HepG2 (cell line): ENCODE measurements around the gene PCSK2. TPM values are rescaled to one million over a fixed set of nuclear protein-coding genes. Genes with fewer than 3 reads are reported as not detected.

Experiments used
- ATAC-seq: fragments of 200-7000 bp; cut with Tn5 transposase; 3 replicates; pipeline ENCODE4 v1.9.1; 2020; ENCODE audit warnings: mild to moderate bottlenecking, moderate library complexity
- BruUV-seq: library from RNA; stranded (reverse); fragments of 400-500 nt; replicated peaks from 2 replicates; lab custom pipeline; 2021; lab: Mats Ljungman, UMichigan
- CTCF ChIA-PET: fragments of 300-600 bp; formaldehyde crosslinking; extraction: SDS; loops from one replicate; lab custom pipeline; 2021; ENCODE audit warnings: low total read pairs, inconsistent platforms, low intra/inter-chr PET ratio; lab: Yijun Ruan, JAX
- POLR2A ChIA-PET: fragments of 350-600 bp; sonication (Branson Sonifier 250); formaldehyde crosslinking; loops from one replicate; lab custom pipeline; 2020; ENCODE audit warnings: antibody characterized with exemption, inconsistent platforms; lab: Yijun Ruan, JAX
- DNase-seq: peaks from one replicate; pipeline ENCODE4 v3.0.0-alpha.2; 2015; ENCODE audit warnings: low spot score
- FAIRE-seq: peaks from 3 replicates; lab custom pipeline; 2011; peaks lifted over from hg19 to GRCh38; lab: Jason Lieb, UNC
- H2AFZ ChIP-seq: one replicate; pipeline ENCODE4 v1.6.1; 2011; ENCODE audit warnings: low read length, inconsistent platforms
- H3K27ac ChIP-seq: fragments of 300-600 bp; 3 replicates; pipeline ENCODE4 v1.8.0; 2011; ENCODE audit warnings: mixed run types, mild to moderate bottlenecking, mixed read lengths, low read length, inconsistent platforms; ENCODE audit not compliant: insufficient read depth; ENCODE audit errors: extremely low read length
- H3K27me3 ChIP-seq, 2 experiments: fragments of 200-600 bp in 1 of 2; 2 replicates in 1 of 2; 3 replicates in 1 of 2; pipeline versions ENCODE4 v1.6.0 to v1.8.0; 2011; ENCODE audit warnings: low read length in 2 of 2, mild to moderate bottlenecking in 2 of 2, moderate library complexity in 2 of 2, inconsistent platforms in 1 of 2; ENCODE audit not compliant: insufficient read depth in 2 of 2, control insufficient read depth in 1 of 2
- H3K36me3 ChIP-seq, 2 experiments: fragments of 200-600 bp in 1 of 2; replicated peaks in 1 of 2; 2 replicates in 1 of 2; 3 replicates in 1 of 2; pipeline versions ENCODE4 v1.5.1 to v1.8.0; 2011; ENCODE audit warnings: low read length in 2 of 2, inconsistent platforms in 1 of 2; ENCODE audit not compliant: insufficient read depth in 2 of 2, control insufficient read depth in 1 of 2
- H3K4me1 ChIP-seq: 2 replicates; pipeline ENCODE4 v1.5.1; 2012; ENCODE audit warnings: low read length, inconsistent platforms; ENCODE audit not compliant: insufficient read depth
- H3K4me2 ChIP-seq: 2 replicates; pipeline ENCODE4 v1.6.0; 2011; ENCODE audit warnings: low read depth, low read length, inconsistent platforms
- H3K4me3 ChIP-seq, 3 experiments: fragments of 200-600 bp in 1 of 3; sonication (generic), shearing (Covaris generic) in 1 of 3; replicated peaks in 1 of 3; 2 replicates each; pipeline ENCODE4 v1.5.1; 2011 to 2016; ENCODE audit warnings: low read length in 3 of 3, inconsistent platforms in 2 of 3, low read depth in 2 of 3, mild to moderate bottlenecking in 2 of 3, control low read depth in 1 of 3, mixed read lengths in 1 of 3; ENCODE audit not compliant: insufficient read depth in 1 of 3
- H3K79me2 ChIP-seq: one replicate; pipeline ENCODE4 v1.6.1; 2011; ENCODE audit warnings: low read length, inconsistent platforms; ENCODE audit not compliant: insufficient read depth
- H3K9ac ChIP-seq: 2 replicates; pipeline ENCODE4 v1.6.0; 2011; ENCODE audit warnings: mild to moderate bottlenecking, low read depth, low read length, inconsistent platforms; ENCODE audit not compliant: insufficient read depth
- H3K9me3 ChIP-seq: 2 replicates; pipeline ENCODE4 v1.5.1; 2012; ENCODE audit warnings: mild to moderate bottlenecking, low read length
- H4K20me1 ChIP-seq: 2 replicates; pipeline ENCODE4 v1.6.0; 2011; ENCODE audit warnings: inconsistent platforms, mild to moderate bottlenecking, low read length, moderate library complexity; ENCODE audit not compliant: insufficient read depth
- HNRNPUL1 ChIP-seq: fragments of 200-400 bp; formaldehyde crosslinking; IDR thresholded peaks from 2 replicates; pipeline ENCODE4 v1.6.1; 2017; ENCODE audit warnings: low read depth, mild to moderate bottlenecking, low read length, moderate library complexity
- KAT2B ChIP-seq: fragments of 150-350 bp; IDR thresholded peaks from 2 replicates; pipeline ENCODE4 v1.6.1; 2014; ENCODE audit warnings: low read depth, low read length, borderline replicate concordance
- KDM6A ChIP-seq: IDR thresholded peaks from 2 replicates; pipeline ENCODE4 v1.6.1; 2016; ENCODE audit warnings: low read depth
- MATR3 ChIP-seq: sonication (generic); formaldehyde crosslinking; IDR thresholded peaks from 2 replicates; pipeline ENCODE4 v1.4.0; 2020; ENCODE audit warnings: missing genetic modification reagents
- MBD4 ChIP-seq: IDR thresholded peaks from 2 replicates; pipeline ENCODE4 v1.6.1; 2012; ENCODE audit warnings: low read length, inconsistent platforms, borderline replicate concordance
- POLR2A ChIP-seq, 2 experiments: IDR thresholded peaks; 2 replicates each; pipeline ENCODE4 v1.6.1; 2011; ENCODE audit warnings: low read depth in 2 of 2, low read length in 2 of 2, mild to moderate bottlenecking in 1 of 2, moderate library complexity in 1 of 2; ENCODE audit not compliant: insufficient read depth in 1 of 2
- REXO4 ChIP-seq: sonication (generic); formaldehyde crosslinking; IDR thresholded peaks from 2 replicates; pipeline ENCODE4 v1.8.0; 2022; ENCODE audit warnings: missing genetic modification reagents, mild to moderate bottlenecking, borderline replicate concordance
- SALL2 ChIP-seq: sonication (generic); formaldehyde crosslinking; IDR thresholded peaks from 2 replicates; pipeline ENCODE4 v1.8.1; 2023; ENCODE audit warnings: mild to moderate bottlenecking, missing genetic modification reagents, inconsistent platforms
- TRIM24 ChIP-seq: sonication (generic); formaldehyde crosslinking; IDR thresholded peaks from 2 replicates; pipeline ENCODE4 v1.8.0; 2022; ENCODE audit warnings: mild to moderate bottlenecking, missing genetic modification reagents
- ZFX ChIP-seq: sonication (generic); formaldehyde crosslinking; IDR thresholded peaks from 2 replicates; pipeline ENCODE4 v1.4.0; 2020; ENCODE audit warnings: mild to moderate bottlenecking, low read depth, missing genetic modification reagents, moderate library complexity
- ZNF20 ChIP-seq: sonication (generic); formaldehyde crosslinking; IDR thresholded peaks from 2 replicates; pipeline ENCODE4 v1.4.0; 2020; ENCODE audit warnings: mild to moderate bottlenecking, moderate library complexity, missing genetic modification reagents
- ZNF543 ChIP-seq: sonication (generic); formaldehyde crosslinking; IDR thresholded peaks from 2 replicates; pipeline ENCODE4 v1.4.0; 2020; ENCODE audit warnings: mild to moderate bottlenecking, missing genetic modification reagents
- ZNF577 ChIP-seq: sonication (generic); formaldehyde crosslinking; IDR thresholded peaks from 2 replicates; pipeline ENCODE4 v1.4.0; 2020; ENCODE audit warnings: mild to moderate bottlenecking, low read depth, missing genetic modification reagents, borderline replicate concordance
- WGBS: methylation state at CpG from one replicate; pipeline ENCODE4 v1.1.6; 2017; ENCODE audit warnings: low lambda C conversion rate; 5-methylcytosine and 5-hydroxymethylcytosine counted together
- in situ Hi-C: cut with HindIII; loops from 2 replicates; pipeline ENCODE4 v1.10.0; 2017; ENCODE audit warnings: low pct_unique_long_range_greater_than_20kb; ENCODE audit not compliant: extremely low pct_ligation_motif_present
- intact Hi-C: fragments of 100-400 bp; cut with micrococcal nuclease; formaldehyde crosslinking; loops from one replicate; pipeline ENCODE4 v1.10.0; 2022; ENCODE audit not compliant: unreplicated experiment
- polyA plus RNA-seq, 8 experiments: library from polyadenylated mRNA; depleted of rRNA in 3 of 8; stranded (reverse) in 7 of 8; unstranded in 1 of 8; fragments of >200 nt; fragmentation: Illumina TruSeq in 4 of 8; extraction: Trizol in 4 of 8; gene quantifications; 2 replicates each; pipeline versions ENCODE4 v1.2.1 to v1.2.3, GENCODE V29; 2011 to 2016; ENCODE audit warnings: low read depth in 4 of 8, missing spikeins in 1 of 8, mixed read lengths in 1 of 8; ENCODE audit not compliant: insufficient read depth in 1 of 8
- total RNA-seq, 5 experiments: library from RNA; depleted of rRNA; stranded (reverse); fragments of >200 nt; fragmentation: Illumina TruSeq; extraction: Trizol; gene quantifications; 2 replicates each; pipeline ENCODE4 v1.2.3, GENCODE V29; 2016; ENCODE audit warnings: low read depth in 1 of 5
- TF ChIP-seq, protein P1 (sequence below): sonication (generic); formaldehyde crosslinking; IDR thresholded peaks from 2 replicates; pipeline ENCODE4 v1.4.0; 2020; ENCODE audit warnings: missing genetic modification reagents, mild to moderate bottlenecking, borderline replicate concordance

Gene PCSK2
- total and polyA plus RNA-seq, 2 of the 13 experiments (the other 11 are each of a cell fraction or from before 2014, with no cell fraction given): not detected

GRCh38 chr20:17470521-17470920 is 243.7 kb downstream of the PCSK2 start:
- TF ChIP-seq POLR2A (IDR thresholded peaks at IDR 0.05; ENCODE audit: insufficient read depth in 1 of 2, low read depth in 2 of 2, low read length in 2 of 2) (no peak), KDM6A (CRISPR knock-in tag) (no peak), ZNF577 (CRISPR knock-in tag) (no peak), MBD4 (no peak), MATR3 (CRISPR knock-in tag) (no peak), REXO4 (no peak), ZNF543 (CRISPR knock-in tag) (no peak), HNRNPUL1 (no peak), TRIM24 (CRISPR knock-in tag) (no peak), KAT2B (no peak), SALL2 (CRISPR knock-in tag) (no peak), ZNF20 (CRISPR knock-in tag) (no peak), ZFX (CRISPR knock-in tag) (no peak)
- TF ChIP-seq, protein P1, sequence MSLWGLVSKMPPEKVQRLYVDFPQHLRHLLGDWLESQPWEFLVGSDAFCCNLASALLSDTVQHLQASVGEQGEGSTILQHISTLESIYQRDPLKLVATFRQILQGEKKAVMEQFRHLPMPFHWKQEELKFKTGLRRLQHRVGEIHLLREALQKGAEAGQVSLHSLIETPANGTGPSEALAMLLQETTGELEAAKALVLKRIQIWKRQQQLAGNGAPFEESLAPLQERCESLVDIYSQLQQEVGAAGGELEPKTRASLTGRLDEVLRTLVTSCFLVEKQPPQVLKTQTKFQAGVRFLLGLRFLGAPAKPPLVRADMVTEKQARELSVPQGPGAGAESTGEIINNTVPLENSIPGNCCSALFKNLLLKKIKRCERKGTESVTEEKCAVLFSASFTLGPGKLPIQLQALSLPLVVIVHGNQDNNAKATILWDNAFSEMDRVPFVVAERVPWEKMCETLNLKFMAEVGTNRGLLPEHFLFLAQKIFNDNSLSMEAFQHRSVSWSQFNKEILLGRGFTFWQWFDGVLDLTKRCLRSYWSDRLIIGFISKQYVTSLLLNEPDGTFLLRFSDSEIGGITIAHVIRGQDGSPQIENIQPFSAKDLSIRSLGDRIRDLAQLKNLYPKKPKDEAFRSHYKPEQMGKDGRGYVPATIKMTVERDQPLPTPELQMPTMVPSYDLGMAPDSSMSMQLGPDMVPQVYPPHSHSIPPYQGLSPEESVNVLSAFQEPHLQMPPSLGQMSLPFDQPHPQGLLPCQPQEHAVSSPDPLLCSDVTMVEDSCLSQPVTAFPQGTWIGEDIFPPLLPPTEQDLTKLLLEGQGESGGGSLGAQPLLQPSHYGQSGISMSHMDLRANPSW: no peak
- H3K4me3 ChIP-seq: no peak overlapping the region
- 31% methylated on average over 5 of the region's 5 CpGs for WGBS
- H3K9ac ChIP-seq: no peak overlapping the region
- H3K27me3 ChIP-seq: peaks cover 10 to 45% of the 10 kb centered on the region in 2 experiments; a peak in 4 of 5 replicates
- intact Hi-C loops (no loop called here), in situ Hi-C loops (no loop called here)
- H3K79me2 ChIP-seq: no peaks in the 10 kb centered on the region
- BruUV-seq: no TSS peak
- ChIA-PET POLR2A (no interaction called here), CTCF (no interaction called here)
- H3K9me3 ChIP-seq: no peaks in the 10 kb centered on the region
- no peak for ATAC-seq
- no peaks in the 10 kb centered on the region for H3K4me1 ChIP-seq
- H3K27ac ChIP-seq: no peak overlapping the region
- no peaks in the 10 kb centered on the region for H4K20me1 ChIP-seq
- no peak overlapping the region for H2AFZ ChIP-seq
- FAIRE-seq: no peak
- DNase-seq: no peak
- no peaks in the 10 kb centered on the region for H3K36me3 ChIP-seq
- H3K4me2 ChIP-seq: no peak overlapping the region
